Gastroesophageal sphincter (tissue), 4 donors: ENCODE measurements around the gene FAM131C. TPM values are rescaled to one million over a fixed set of nuclear protein-coding genes. Genes with fewer than 3 reads are reported as not detected.
"Not testable (repeated sequence)": the region's sequence is repeated elsewhere in the genome, so short reads cannot be mapped to it uniquely, and the experiment has no call there.

Experiments used
- ATAC-seq: fragments of 150-250 bp; one replicate; pipeline ENCODE4 v1.9.1; 2016; ENCODE audit warnings: mild to moderate bottlenecking, moderate library complexity
- H3K27ac ChIP-seq, 4 donors: fragments of 200-600 bp; sonication (generic) in 3 of 4; 1 replicate in 3 of 4; 2 replicates in 1 of 4; pipeline ENCODE4 v1.5.1; 2016 to 2019
- H3K27me3 ChIP-seq: fragments of 200-600 bp; sonication (generic); one replicate; pipeline ENCODE4 v1.5.1; 2019
- H3K36me3 ChIP-seq, 2 donors: fragments of 200-600 bp; sonication (generic); one replicate each; pipeline ENCODE4 v1.5.1; 2019; ENCODE audit warnings: control low read depth in 1 of 2
- H3K4me1 ChIP-seq, 3 donors: fragments of 200-600 bp; sonication (generic); 1 replicate in 2 of 3; 2 replicates in 1 of 3; pipeline ENCODE4 v1.5.1; 2016 to 2019; ENCODE audit warnings: control low read depth in 2 of 3
- H3K4me3 ChIP-seq, 2 donors: fragments of 200-600 bp; sonication (generic); one replicate each; pipeline ENCODE4 v1.5.1; 2019; ENCODE audit warnings: mild to moderate bottlenecking in 1 of 2, moderate library complexity in 1 of 2
- H3K9me3 ChIP-seq, 3 donors: fragments of 200-600 bp; sonication (generic); one replicate each; pipeline ENCODE4 v1.5.1; 2017 to 2019; ENCODE audit warnings: control low read depth in 2 of 3
- EP300 ChIP-seq: sonication (generic); formaldehyde crosslinking; IDR thresholded peaks from one replicate; pipeline ENCODE4 v1.6.1; 2017; ENCODE audit warnings: antibody characterized with exemption, mild to moderate bottlenecking
- POLR2A ChIP-seq, 2 donors: fragments of 450-650 bp; IDR thresholded peaks; one replicate each; pipeline ENCODE4 v1.6.1; 2017; ENCODE audit warnings: antibody characterized with exemption in 2 of 2, mild to moderate bottlenecking in 2 of 2, moderate library complexity in 1 of 2
- POLR2AphosphoS5 ChIP-seq: sonication (generic); formaldehyde crosslinking; IDR thresholded peaks from one replicate; pipeline ENCODE4 v1.6.1; 2017; ENCODE audit warnings: antibody characterized with exemption
- WGBS, 2 donors: methylation state at CpG; one replicate each; pipeline ENCODE4 v1.1.5; 2018; ENCODE audit warnings: low coverage in 1 of 2; 5-methylcytosine and 5-hydroxymethylcytosine counted together
- total RNA-seq, 4 donors: library from RNA; depleted of rRNA; stranded (reverse); fragments of >200 nt; gene quantifications; one replicate each; pipeline ENCODE4 v1.1.0, GENCODE V29; 2016
- TF ChIP-seq, protein P1 (sequence below), 4 experiments: fragments of 200-600 bp in 2 of 4; fragments of 450-650 bp in 2 of 4; sonication (generic) in 1 of 4; IDR thresholded peaks; one replicate each; pipeline ENCODE4 v1.5.1; 2017 to 2019; ENCODE audit warnings: antibody characterized with exemption in 4 of 4, mild to moderate bottlenecking in 2 of 4, moderate library complexity in 2 of 4

FAM131C gene
- total RNA-seq, 4 donors from 2014 or later = not detected

DNA sequence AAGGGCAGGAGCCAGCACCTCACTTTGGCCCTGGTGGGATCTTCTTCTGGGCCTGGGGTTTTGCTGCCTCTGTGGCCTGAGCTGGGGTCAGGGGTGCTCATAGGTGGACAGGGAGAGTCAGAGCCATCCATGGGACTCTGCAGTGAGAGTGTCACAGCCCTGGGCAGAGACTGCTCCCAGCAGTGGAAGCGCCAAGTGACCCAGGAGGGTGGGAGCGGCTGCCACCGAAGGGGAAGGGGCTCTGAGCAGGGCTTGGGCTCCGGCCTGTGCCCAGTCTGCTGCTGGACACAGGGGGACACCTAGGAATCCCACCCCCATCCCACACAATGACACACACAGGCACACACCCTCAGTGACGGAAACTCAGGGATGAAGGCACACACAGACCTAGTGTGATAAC, 29.5 kb downstream of the FAM131C start:
- Histone ChIP-seq H3K27me3 (no peaks in the 10 kb centered on the region), H3K36me3 (no peaks in the 10 kb centered on the region), H3K27ac (no peak overlapping the region), H3K9me3 (no peaks in the 10 kb centered on the region), H3K4me1 (peaks cover 0 to 13% (median 5%) of the 10 kb centered on the region in 3 donors), H3K4me3 (no peak overlapping the region)
- no CpG with 5 or more reads among the region's 5 CpGs for WGBS, 2 donors
- TF ChIP-seq EP300 (no peak), POLR2AphosphoS5 (no peak)
- TF ChIP-seq, protein P1, sequence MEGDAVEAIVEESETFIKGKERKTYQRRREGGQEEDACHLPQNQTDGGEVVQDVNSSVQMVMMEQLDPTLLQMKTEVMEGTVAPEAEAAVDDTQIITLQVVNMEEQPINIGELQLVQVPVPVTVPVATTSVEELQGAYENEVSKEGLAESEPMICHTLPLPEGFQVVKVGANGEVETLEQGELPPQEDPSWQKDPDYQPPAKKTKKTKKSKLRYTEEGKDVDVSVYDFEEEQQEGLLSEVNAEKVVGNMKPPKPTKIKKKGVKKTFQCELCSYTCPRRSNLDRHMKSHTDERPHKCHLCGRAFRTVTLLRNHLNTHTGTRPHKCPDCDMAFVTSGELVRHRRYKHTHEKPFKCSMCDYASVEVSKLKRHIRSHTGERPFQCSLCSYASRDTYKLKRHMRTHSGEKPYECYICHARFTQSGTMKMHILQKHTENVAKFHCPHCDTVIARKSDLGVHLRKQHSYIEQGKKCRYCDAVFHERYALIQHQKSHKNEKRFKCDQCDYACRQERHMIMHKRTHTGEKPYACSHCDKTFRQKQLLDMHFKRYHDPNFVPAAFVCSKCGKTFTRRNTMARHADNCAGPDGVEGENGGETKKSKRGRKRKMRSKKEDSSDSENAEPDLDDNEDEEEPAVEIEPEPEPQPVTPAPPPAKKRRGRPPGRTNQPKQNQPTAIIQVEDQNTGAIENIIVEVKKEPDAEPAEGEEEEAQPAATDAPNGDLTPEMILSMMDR (IDR thresholded peaks at IDR 0.05) = no peak
- ATAC-seq = no peak

DNA sequence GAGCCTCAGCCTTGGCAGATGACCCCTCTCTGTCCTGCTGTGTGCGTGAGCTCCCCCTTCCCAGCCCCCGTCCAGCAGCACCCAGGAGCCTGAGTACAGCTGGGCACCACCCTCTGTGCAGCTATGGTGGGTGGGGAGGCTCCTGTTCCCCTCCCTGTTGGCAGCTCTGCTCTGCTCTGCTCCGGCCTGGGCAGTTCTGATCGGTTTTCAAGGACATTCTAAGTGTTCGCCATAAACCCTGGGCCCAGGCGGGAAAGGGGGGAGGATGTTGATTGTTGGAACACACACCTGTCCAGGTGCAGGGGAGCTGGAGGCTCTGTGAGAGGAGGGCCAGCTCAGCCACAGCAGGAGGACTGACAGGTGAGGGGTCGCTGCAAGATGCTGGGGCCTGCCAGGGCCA, 29.9 kb downstream of the FAM131C start, which contains the start of gene CLCNKB:
TSS of gene CLCNKB (plus strand) at position 262 of the 400 bp plus-strand sequence. CDS start 711 bp downstream, outside the sequence.
- no peak for ATAC-seq
- peaks cover 0 to 9% (median under 1%) of the 10 kb centered on the region in 3 donors for H3K4me1 ChIP-seq
- no peaks in the 10 kb centered on the region for H3K36me3 ChIP-seq
- H3K4me3 ChIP-seq = no peak within 1 kb of the TSS
- H3K9me3 ChIP-seq = no peaks in the 10 kb centered on the region
- no CpG with 5 or more reads among the region's 7 CpGs for WGBS, 2 donors
- TF ChIP-seq, protein P1 (IDR thresholded peaks at IDR 0.05) = no peak
- no peak for TF ChIP-seq EP300
- no peak for TF ChIP-seq POLR2AphosphoS5
- no peak for TF ChIP-seq POLR2A (IDR thresholded peaks at IDR 0.05)
- no peaks in the 10 kb centered on the region for H3K27me3 ChIP-seq
- H3K27ac ChIP-seq = no peak within 1 kb of the TSS

DNA sequence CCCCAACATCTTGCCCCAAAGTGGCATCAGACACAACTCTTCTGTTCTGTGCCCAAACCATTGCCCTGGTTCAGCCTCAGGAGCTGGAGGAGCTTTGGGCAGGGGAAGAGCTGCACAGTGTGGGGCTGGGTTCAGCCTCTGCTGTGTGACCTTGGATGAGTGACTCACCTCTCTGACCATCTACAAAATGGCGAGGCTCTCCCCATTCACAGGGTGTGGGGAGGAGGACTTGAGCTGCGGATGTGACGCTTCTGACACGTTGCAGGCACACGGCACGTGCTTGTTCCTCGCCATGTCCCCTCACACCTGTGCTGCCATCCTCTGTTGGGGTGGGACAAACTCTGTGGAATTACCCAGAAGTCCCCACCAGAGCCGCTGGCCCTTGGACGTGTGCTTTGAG, 30.8 kb downstream of the FAM131C start:
- not testable (repeated sequence) for ATAC-seq, H3K36me3 ChIP-seq, H3K4me3 ChIP-seq, H3K27me3 ChIP-seq, H3K27ac ChIP-seq, H3K9me3 ChIP-seq, H3K4me1 ChIP-seq
- 100% methylated on average over 1 of the region's 9 CpGs; no CpG with 5 or more reads in 1 of the 2 donors for WGBS, 2 donors

DNA sequence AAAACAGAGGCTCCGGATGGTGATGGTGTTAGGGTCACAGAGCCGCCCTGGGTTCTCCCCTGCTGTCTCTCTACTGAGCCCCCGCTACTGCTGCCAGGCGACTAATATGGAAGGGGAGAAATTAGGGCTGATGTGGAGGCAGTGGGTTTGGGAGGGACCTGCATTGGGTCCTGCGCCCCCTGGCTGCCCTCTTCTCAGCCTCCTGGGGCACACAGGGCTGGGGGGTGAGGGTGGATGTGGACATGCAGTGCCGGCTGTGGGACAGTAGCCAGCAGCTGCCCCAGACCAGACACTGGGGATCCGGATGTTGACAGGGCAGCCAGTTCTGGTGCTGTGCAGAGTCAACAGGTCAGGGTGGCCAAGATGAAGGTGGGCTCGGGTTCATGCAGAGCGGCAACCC, 31.4 kb downstream of the FAM131C start:
- H3K27ac ChIP-seq = no peak overlapping the region
- no peaks in the 10 kb centered on the region for H3K27me3 ChIP-seq
- H3K36me3 ChIP-seq = no peaks in the 10 kb centered on the region
- 95% methylated on average over 4 of the region's 9 CpGs; no CpG with 5 or more reads in 1 of the 2 donors for WGBS, 2 donors
- no peak for ATAC-seq
- peaks cover 0 to 3% (median 0%) of the 10 kb centered on the region in 3 donors for H3K4me1 ChIP-seq
- TF ChIP-seq POLR2AphosphoS5 = no peak
- TF ChIP-seq POLR2A (IDR thresholded peaks at IDR 0.05) = no peak
- TF ChIP-seq, protein P1 (IDR thresholded peaks at IDR 0.05) = no peak
- no peak overlapping the region for H3K4me3 ChIP-seq
- H3K9me3 ChIP-seq = no peaks in the 10 kb centered on the region

DNA sequence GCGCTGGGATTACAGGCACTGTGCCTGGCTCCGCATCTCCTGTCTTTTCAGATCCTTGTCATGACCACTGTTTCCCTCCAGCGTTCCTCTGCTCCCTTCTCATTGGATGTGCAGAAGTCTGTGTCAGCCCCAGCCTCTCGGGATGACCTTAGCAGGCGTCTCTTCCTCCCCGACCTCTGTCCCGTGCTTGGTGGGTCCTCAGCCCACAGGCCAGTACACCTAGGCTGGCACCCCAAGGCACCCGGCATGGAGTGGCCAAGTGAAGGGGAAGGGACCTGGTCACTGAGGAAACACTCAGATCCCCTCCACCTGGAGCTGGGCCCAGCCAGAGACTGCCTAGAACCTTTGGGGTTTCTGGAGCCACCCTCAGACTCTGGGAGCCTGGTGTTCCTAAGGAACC, 32.3 kb downstream of the FAM131C start:
- no peaks in the 10 kb centered on the region for H3K36me3 ChIP-seq
- H3K4me1 ChIP-seq = peaks cover 0 to 3% (median 0%) of the 10 kb centered on the region in 3 donors
- no peaks in the 10 kb centered on the region for H3K27me3 ChIP-seq
- ATAC-seq = no peak
- 40% methylated on average over 3 of the region's 8 CpGs; no CpG with 5 or more reads in 1 of the 2 donors for WGBS, 2 donors
- no peak for TF ChIP-seq POLR2AphosphoS5
- no peak for TF ChIP-seq EP300
- TF ChIP-seq, protein P1 (IDR thresholded peaks at IDR 0.05) = no peak
- TF ChIP-seq POLR2A (IDR thresholded peaks at IDR 0.05) = no peak
- H3K9me3 ChIP-seq = no peaks in the 10 kb centered on the region
- H3K27ac ChIP-seq = no peak overlapping the region
- H3K4me3 ChIP-seq = no peak overlapping the region

DNA sequence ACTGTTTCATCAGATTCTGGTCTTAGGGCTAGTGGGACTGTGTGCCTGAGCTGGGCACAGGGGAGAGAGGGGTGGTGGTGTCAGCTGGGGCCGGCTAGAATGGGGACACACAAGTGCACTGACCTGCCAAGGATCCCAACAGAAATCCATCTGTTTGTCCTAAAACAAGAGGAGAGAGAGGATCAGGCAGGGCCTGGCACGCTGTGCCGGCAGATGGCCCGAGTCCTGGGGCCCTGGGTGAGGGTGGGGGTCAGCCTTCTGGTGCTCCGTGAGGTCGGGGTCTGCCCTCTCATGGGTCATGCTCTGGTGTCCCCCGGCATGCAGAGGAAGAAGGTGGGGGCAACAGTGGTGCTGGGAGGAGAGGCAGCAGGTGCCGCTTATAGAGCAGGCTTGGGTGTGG, 33.6 kb downstream of the FAM131C start:
- 63% methylated on average over 2 of the region's 8 CpGs; no CpG with 5 or more reads in 1 of the 2 donors for WGBS, 2 donors

More for the DNA sequence above, 33.6 kb downstream of the FAM131C start:
- not testable (repeated sequence) for H3K4me3 ChIP-seq, ATAC-seq, H3K27me3 ChIP-seq, H3K36me3 ChIP-seq, H3K4me1 ChIP-seq, H3K9me3 ChIP-seq, H3K27ac ChIP-seq
